T47D (cell line): ENCODE data around the gene RTKN.

ENCODE experiments used
- DNase-seq, 2 experiments: peaks; one replicate each; pipeline versions ENCODE4 v3.0.0 to v3.0.0-alpha.2; 2011 to 2012; ENCODE audit warnings: low read depth in 1 of 2, low spot score in 1 of 2
- JUND ChIP-seq: IDR thresholded peaks from 2 replicates; pipeline ENCODE4 v1.6.1; 2012; ENCODE audit warnings: low read depth
- in situ Hi-C: cut with HindIII; loops from 2 replicates; pipeline ENCODE4 v1.10.0; 2016; ENCODE audit warnings: low sequenced_read_pairs, low pct_unique_long_range_greater_than_20kb

The RTKN gene

DNA sequence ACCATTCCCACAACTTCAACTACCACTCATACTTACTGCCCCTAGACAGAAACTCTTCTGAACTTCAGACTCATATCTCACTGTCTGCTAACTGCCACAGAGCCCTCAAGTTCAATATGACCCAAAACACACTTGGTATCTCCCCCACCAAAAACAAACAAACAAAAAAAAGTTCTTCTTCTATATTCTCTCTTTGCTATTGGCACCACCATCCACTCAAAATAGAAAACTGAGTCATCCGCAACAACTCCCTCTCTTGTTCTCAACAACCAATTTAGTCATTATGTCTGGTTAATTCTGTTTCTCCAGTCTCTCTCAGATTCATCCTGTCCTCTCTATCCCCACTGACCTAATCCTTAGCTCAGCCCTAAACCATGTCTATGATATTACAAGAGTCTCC lies 54.4 kb downstream of the RTKN start:
- no peak for DNase-seq
- TF ChIP-seq JUND: no peak
- in situ Hi-C loops: no loop called here

DNA sequence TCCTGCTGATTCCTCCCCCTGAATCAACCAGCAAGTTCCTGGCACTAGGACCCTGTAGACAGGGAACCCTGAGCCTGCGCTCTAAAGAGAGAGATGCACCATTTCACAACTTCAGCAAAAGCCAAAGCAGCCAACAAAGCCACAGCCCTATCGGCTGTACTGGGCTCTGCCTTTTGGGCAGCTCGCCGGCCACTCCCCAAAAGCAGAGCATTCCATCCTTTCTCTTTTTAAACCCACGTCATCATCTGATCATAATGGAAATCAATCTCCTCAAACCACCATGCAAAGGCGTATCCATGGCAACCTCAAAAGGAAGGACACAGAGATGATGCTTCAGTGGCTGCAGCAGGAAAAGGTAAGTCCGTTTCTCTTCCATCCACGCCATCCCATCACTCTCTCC lies 56.3 kb downstream of the RTKN start:
- TF ChIP-seq JUND: no peak
- no peak for DNase-seq
- in situ Hi-C loops: no loop called here

GRCh38 chr2:74384051-74384450 lies 57.7 kb downstream of the RTKN start:
- no peak for TF ChIP-seq JUND
- in situ Hi-C loops: no loop called here
- no peak for DNase-seq

GRCh38 chr2:74383254-74383653 lies 58.5 kb downstream of the RTKN start:
- DNase-seq: peak; percentile 58 to 85
- in situ Hi-C loops: no loop called here

DNA sequence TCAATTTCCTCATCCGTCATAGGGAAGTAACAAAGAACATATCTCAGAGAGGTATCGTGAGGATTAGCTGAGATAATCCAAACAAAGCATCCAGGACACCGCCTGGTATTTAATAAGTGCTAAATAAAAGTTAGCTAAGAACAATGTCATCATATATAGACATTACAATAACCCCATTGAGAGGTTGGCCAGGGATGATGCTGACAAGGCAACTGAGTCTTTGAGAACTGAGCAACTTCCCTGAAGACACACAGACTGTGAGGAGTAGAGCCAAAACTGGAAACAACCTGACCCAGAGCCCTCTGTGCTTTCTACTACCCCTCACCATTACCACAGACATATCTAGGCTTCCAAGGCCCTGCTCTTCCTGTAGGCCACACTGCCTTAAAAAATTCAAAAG lies 60.0 kb downstream of the RTKN start:
- no peak for TF ChIP-seq JUND
- no peak for DNase-seq
- in situ Hi-C loops: no loop called here

More at GRCh38 chr2:74383254-74383653, 58.5 kb downstream of the RTKN start:
- 0 out of 2 replicates have a peak, but pooled peaks have one; percentile 7 for TF ChIP-seq JUND

- no peak for TF ChIP-seq JUND
- DNase-seq: peak; percentile 33 to 45
- in situ Hi-C loops: no loop called here
Observed at GRCh38 chr2:74379851-74380789, 61.6 kb downstream of the RTKN start, which contains the start of gene DCTN1. TSS of gene DCTN1 (minus strand) at chr2:74380311. CDS start at chr2:74380037, 274 bp downstream.

- no peak for TF ChIP-seq JUND
- in situ Hi-C loops: no loop called here
- DNase-seq: no peak
Observed at GRCh38 chr2:74378007-74378406, 63.7 kb downstream of the RTKN start.

- in situ Hi-C loops: no loop called here
- no peak for DNase-seq
- no peak for TF ChIP-seq JUND
Observed at GRCh38 chr2:74375838-74376237, 65.9 kb downstream of the RTKN start.
